Thyroid gland (tissue), 4 donors: ENCODE measurements around the gene MVB12B.

Source experiments
- CTCF ChIP-seq, 6 experiments: fragments of 200-600 bp in 3 of 6; fragments of 450-650 bp in 3 of 6; sonication (generic) in 3 of 6; IDR thresholded peaks; one replicate each; pipeline ENCODE4 v1.5.1; 2016 to 2019; ENCODE audit warnings: antibody characterized with exemption in 6 of 6, mild to moderate bottlenecking in 2 of 6, inconsistent platforms in 1 of 6, moderate library complexity in 1 of 6
- POLR2A ChIP-seq, 2 donors: fragments of 450-650 bp; IDR thresholded peaks; one replicate each; pipeline ENCODE4 v1.6.1; 2017; ENCODE audit warnings: antibody characterized with exemption in 2 of 2, mild to moderate bottlenecking in 2 of 2, moderate library complexity in 1 of 2

GRCh38 chr9:126549246-126550006 is 222.8 kb downstream of the MVB12B start:
- TF ChIP-seq CTCF (IDR thresholded peaks at IDR 0.05) = no peak
- TF ChIP-seq POLR2A (IDR thresholded peaks at IDR 0.05) = no peak
